ENCODE results near the gene OXCT1. TPM values are rescaled to one million over a fixed set of nuclear protein-coding genes. Genes with fewer than 3 reads are reported as not detected.

The OXCT1 gene
- total RNA-seq, 1 experiment from 2014 or later, result 14.2 TPM

- intact Hi-C loops (cut with micrococcal nuclease; ENCODE audit: unreplicated experiment), result loop anchor here (5.0 to 10.0 kb wide), 3 partner anchors 331 to 903 kb away; no protein-coding TSS in a partner anchor
- no peaks in the 10 kb centered on the region for H3K9me3 Mint-ChIP-seq (ENCODE audit: low read depth, unreplicated experiment)
- no peak for TF ChIP-seq CTCF (IDR thresholded peaks at IDR 0.05; ENCODE audit: unreplicated experiment)
- no peak overlapping the region for H3K4me3 Mint-ChIP-seq (ENCODE audit: low read depth, unreplicated experiment)
- H3K27ac Mint-ChIP-seq (ENCODE audit: unreplicated experiment), result peak overlapping the region; percentile 24
- H3K4me1 Mint-ChIP-seq (ENCODE audit: low read depth, unreplicated experiment), result peaks cover 7% of the 10 kb centered on the region
- peaks cover 2% of the 10 kb centered on the region for H3K36me3 Mint-ChIP-seq (ENCODE audit: insufficient read depth, unreplicated experiment)
- DNase-seq, result no peak
- BruUV-seq (replicated peaks), result no TSS peak
- CTCF ChIA-PET, result interaction anchor here (0.8 kb wide), 1 partner anchor 9 kb away, joined by 3 read pairs; no protein-coding TSS in a partner anchor
- H3K27me3 Mint-ChIP-seq (ENCODE audit: unreplicated experiment), result no peaks in the 10 kb centered on the region
Observed at GRCh38 chr5:41863871-41864486, 6.2 kb downstream of the OXCT1 start.

- no peak for DNase-seq
- no TSS peak for BruUV-seq (replicated peaks)
- intact Hi-C loops (cut with micrococcal nuclease; ENCODE audit: unreplicated experiment), result loop anchor here (10.0 kb wide), 1 partner anchor 1026 kb away; no protein-coding TSS in a partner anchor
- Mint-ChIP-seq H3K4me3 (ENCODE audit: low read depth, unreplicated experiment) (no peak overlapping the region), H3K36me3 (ENCODE audit: insufficient read depth, unreplicated experiment) (no peaks in the 10 kb centered on the region), H3K27ac (ENCODE audit: unreplicated experiment) (no peak overlapping the region), H3K27me3 (ENCODE audit: unreplicated experiment) (no peaks in the 10 kb centered on the region), H3K4me1 (ENCODE audit: low read depth, unreplicated experiment) (peaks cover 3% of the 10 kb centered on the region), H3K9me3 (ENCODE audit: low read depth, unreplicated experiment) (no peaks in the 10 kb centered on the region)
- CTCF ChIA-PET, result interaction anchor here (1.9 kb wide), 1 partner anchor 199 kb away, joined by 4 read pairs; no protein-coding TSS in a partner anchor
- no peak for TF ChIP-seq CTCF (IDR thresholded peaks at IDR 0.05; ENCODE audit: unreplicated experiment)
Observed at GRCh38 chr5:41858890-41859289, 11.3 kb downstream of the OXCT1 start.

GRCh38 chr5:41857989-41858388, 12.2 kb downstream of the OXCT1 start:
- Mint-ChIP-seq H3K4me3 (ENCODE audit: low read depth, unreplicated experiment) (no peak overlapping the region), H3K9me3 (ENCODE audit: low read depth, unreplicated experiment) (no peaks in the 10 kb centered on the region), H3K4me1 (ENCODE audit: low read depth, unreplicated experiment) (no peaks in the 10 kb centered on the region), H3K27me3 (ENCODE audit: unreplicated experiment) (no peaks in the 10 kb centered on the region), H3K27ac (ENCODE audit: unreplicated experiment) (no peak overlapping the region), H3K36me3 (ENCODE audit: insufficient read depth, unreplicated experiment) (no peaks in the 10 kb centered on the region)
- no peak for DNase-seq
- BruUV-seq (replicated peaks), result no TSS peak
- no peak for TF ChIP-seq CTCF (IDR thresholded peaks at IDR 0.05; ENCODE audit: unreplicated experiment)
- intact Hi-C loops (cut with micrococcal nuclease; ENCODE audit: unreplicated experiment), result loop anchor here (10.0 kb wide), 1 partner anchor 1027 kb away; no protein-coding TSS in a partner anchor
- CTCF ChIA-PET, result interaction anchor here (0.6 to 1.9 kb wide), 2 partner anchors 81 to 199 kb away, joined by 4 read pairs; no protein-coding TSS in a partner anchor

GRCh38 chr5:41856644-41857491, 13.4 kb downstream of the OXCT1 start:
- TF ChIP-seq CTCF (IDR thresholded peaks at IDR 0.05; ENCODE audit: unreplicated experiment), result peak; percentile 46
- Mint-ChIP-seq H3K9me3 (ENCODE audit: low read depth, unreplicated experiment) (no peaks in the 10 kb centered on the region), H3K27ac (ENCODE audit: unreplicated experiment) (no peak overlapping the region), H3K36me3 (ENCODE audit: insufficient read depth, unreplicated experiment) (no peaks in the 10 kb centered on the region), H3K4me1 (ENCODE audit: low read depth, unreplicated experiment) (no peaks in the 10 kb centered on the region), H3K27me3 (ENCODE audit: unreplicated experiment) (no peaks in the 10 kb centered on the region), H3K4me3 (ENCODE audit: low read depth, unreplicated experiment) (no peak overlapping the region)
- CTCF ChIA-PET, result interaction anchor here (0.7 to 1.3 kb wide), 9 partner anchors 10 to 1032 kb away, joined by 3 to 32 read pairs (median 4); partner anchors contain the start of genes FBXO4 and RIMOC1
- DNase-seq, result peak; percentile 60
- no TSS peak for BruUV-seq (replicated peaks)
- intact Hi-C loops (cut with micrococcal nuclease; ENCODE audit: unreplicated experiment), result loop anchor here (1.0 to 10.0 kb wide), 4 partner anchors 68 to 1028 kb away; partner anchors contain the start of gene FBXO4

All from Calu3 (cell line).